Effector memory CD4-positive, alpha-beta T cell (primary cell): ENCODE results near the gene KLHL21.
"Not testable (repeated sequence)": the region's sequence is repeated elsewhere in the genome, so short reads cannot be mapped to it uniquely, and the experiment has no call there.

Experiments used
- DNase-seq, 3 donors: peaks; one replicate each; pipeline ENCODE4 v3.0.0-alpha.2; 2020
- H3K27ac ChIP-seq: 2 replicates; pipeline ENCODE4 v1.7.0; 2013; ENCODE audit warnings: mild to moderate bottlenecking, low read length, moderate library complexity; ENCODE audit not compliant: insufficient read depth, poor library complexity, severe bottlenecking
- H3K27me3 ChIP-seq: replicated peaks from 2 replicates; pipeline ENCODE4 v1.7.0; 2013; ENCODE audit warnings: mild to moderate bottlenecking, low read length; ENCODE audit not compliant: insufficient read depth, control insufficient read depth, poor library complexity, severe bottlenecking
- H3K36me3 ChIP-seq: 2 replicates; pipeline ENCODE4 v1.7.0; 2013; ENCODE audit warnings: mild to moderate bottlenecking, low read length, moderate library complexity; ENCODE audit not compliant: control insufficient read depth, insufficient read depth
- H3K4me1 ChIP-seq: 2 replicates; pipeline ENCODE4 v1.7.0; 2013; ENCODE audit warnings: low read length, mild to moderate bottlenecking; ENCODE audit not compliant: control insufficient read depth, insufficient read depth, poor library complexity, severe bottlenecking
- H3K4me3 ChIP-seq: 2 replicates; pipeline ENCODE4 v1.7.0; 2013; ENCODE audit warnings: low read length, low read depth, mild to moderate bottlenecking; ENCODE audit not compliant: insufficient read depth, poor library complexity, severe bottlenecking
- H3K9me3 ChIP-seq: 2 replicates; pipeline ENCODE4 v1.7.0; 2013; ENCODE audit warnings: mild to moderate bottlenecking, low read length, moderate library complexity; ENCODE audit not compliant: control insufficient read depth

Gene KLHL21

DNA sequence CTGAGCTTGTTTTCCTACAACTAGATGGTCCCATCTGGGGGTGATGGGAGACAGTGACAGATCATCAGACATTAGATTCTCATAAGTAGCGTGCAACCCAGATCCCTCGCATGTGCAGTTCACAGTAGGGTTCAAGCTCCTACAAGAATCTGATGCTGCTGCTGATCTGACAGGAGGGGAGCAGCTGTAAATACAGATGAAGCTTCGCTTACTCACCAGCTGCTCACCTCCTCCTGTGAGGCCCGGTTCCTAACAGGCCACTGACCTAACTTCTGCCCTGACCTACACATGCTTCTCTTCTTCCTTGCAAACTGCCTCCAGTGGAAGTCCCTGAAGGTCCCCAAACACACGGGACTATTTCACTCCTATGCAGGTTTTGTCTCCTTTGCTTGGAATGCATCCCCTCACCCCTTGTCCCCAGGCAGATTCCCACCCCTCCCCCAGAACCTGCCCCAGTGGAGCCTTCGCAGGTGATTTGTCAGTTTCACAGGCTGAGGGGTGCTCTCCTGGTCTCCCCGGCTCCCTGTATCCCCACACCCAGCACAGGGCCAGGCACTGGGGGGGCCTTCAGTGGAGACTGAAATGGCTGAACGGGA lies 28.5 kb downstream of the KLHL21 start:
- Histone ChIP-seq H3K9me3 (no peaks in the 10 kb centered on the region), H3K27me3 (no peaks in the 10 kb centered on the region), H3K36me3 (no peaks in the 10 kb centered on the region), H3K4me1 (peaks cover under 1% of the 10 kb centered on the region), H3K27ac (no peak overlapping the region), H3K4me3 (no peak overlapping the region)
- DNase-seq = no peak

DNA sequence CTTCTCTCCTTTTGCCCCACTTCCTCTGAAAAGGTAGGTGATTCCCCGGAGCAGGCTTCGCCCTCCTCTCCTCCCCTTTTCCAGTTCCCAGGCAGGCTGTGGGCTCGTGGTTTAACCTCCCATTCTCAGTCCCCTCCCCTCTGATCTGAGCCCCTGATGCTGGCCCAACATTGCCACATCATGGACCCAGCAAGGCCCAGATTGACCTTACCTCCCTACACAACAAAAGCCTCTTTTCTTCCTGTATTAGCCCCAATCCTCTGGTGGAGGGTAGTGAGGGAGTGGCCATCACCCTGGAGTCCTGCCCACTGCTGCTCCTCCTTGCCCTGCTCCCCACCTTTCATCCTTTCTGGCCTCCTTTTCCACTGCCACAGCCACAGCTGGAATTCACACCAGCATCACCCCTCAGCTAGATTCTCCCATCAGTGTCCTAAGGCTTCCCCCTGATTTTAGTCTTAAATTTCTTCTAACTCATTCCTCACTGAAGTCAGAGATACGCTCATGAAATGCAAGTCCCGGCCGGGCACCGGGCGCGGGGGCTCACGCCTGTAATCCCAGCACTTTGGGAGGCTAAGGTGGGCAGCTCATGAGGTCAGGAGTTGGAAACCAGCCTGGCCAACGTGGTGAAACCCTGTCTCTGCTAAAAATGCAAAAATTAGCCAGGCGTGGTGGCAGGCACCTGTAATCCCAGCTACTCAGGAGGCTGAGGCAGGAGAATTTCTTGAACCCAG lies 29.9 kb downstream of the KLHL21 start:
- Histone ChIP-seq H3K4me1 (no peaks in the 10 kb centered on the region), H3K27me3 (no peaks in the 10 kb centered on the region), H3K36me3 (no peaks in the 10 kb centered on the region), H3K9me3 (no peaks in the 10 kb centered on the region), H3K4me3 (no peak overlapping the region), H3K27ac (no peak overlapping the region)
- DNase-seq = no peak

DNA sequence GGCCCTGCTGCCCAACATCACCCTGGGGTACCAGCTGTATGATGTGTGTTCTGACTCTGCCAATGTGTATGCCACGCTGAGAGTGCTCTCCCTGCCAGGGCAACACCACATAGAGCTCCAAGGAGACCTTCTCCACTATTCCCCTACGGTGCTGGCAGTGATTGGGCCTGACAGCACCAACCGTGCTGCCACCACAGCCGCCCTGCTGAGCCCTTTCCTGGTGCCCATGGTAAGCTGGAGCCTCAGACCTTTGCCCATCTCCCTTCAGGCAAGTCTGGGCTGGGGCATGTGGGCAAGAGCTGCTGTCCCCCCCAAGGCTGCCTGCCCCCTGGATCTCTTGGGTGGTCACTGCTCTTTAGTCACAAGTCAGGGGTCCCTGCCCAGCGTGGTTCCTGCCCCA lies 31.7 kb downstream of the KLHL21 start:
- no peak for DNase-seq
- no peak overlapping the region for H3K27ac ChIP-seq
- H3K36me3 ChIP-seq = no peaks in the 10 kb centered on the region
- no peaks in the 10 kb centered on the region for H3K9me3 ChIP-seq
- no peaks in the 10 kb centered on the region for H3K4me1 ChIP-seq
- H3K4me3 ChIP-seq = no peak overlapping the region
- H3K27me3 ChIP-seq = no peaks in the 10 kb centered on the region

DNA sequence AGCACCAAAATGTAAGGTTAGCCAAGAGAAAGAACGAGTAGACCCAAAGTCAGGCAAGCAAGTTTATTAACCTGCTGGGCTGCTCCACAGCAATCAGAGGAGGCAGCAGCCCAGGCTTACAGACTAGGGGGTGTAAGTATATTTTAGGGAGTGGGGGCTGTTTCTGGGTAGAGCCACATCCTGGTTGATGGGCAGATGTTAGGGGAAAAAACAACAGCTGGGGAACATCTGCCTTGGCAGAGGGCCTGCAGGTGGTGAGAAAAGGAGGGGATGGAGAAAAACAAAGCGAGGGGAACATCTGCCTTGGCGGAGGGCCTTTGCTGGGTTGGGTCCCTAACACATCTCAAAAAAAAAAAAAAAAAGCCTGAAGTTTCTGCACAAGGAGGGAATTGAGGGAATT lies 32.6 kb downstream of the KLHL21 start:
- no peak overlapping the region for H3K27ac ChIP-seq
- no peaks in the 10 kb centered on the region for H3K27me3 ChIP-seq
- no peaks in the 10 kb centered on the region for H3K4me1 ChIP-seq

DNA sequence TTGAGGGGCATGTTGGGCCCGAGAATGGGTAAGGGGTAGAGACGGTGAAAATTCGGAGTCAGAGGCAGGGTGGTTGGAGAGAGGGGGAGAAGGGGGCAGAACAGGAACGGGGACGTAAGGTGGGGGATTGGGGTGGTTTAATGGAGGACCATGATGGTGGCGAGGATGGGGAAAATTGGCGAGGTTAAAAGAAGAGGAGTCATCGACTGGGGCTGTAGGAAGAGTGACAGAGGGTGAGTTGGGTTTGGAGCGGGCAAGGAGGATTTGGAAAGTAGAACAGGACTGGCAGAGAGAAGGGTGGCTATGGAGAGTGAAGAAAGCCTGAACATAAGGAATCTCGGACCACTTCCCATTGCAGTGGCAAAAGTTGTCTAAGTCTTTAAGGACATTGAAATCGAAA lies 33.6 kb downstream of the KLHL21 start:
- no peaks in the 10 kb centered on the region for H3K27me3 ChIP-seq
- no peak overlapping the region for H3K27ac ChIP-seq
- no peak for DNase-seq
- H3K9me3 ChIP-seq = no peaks in the 10 kb centered on the region
- no peaks in the 10 kb centered on the region for H3K36me3 ChIP-seq
- H3K4me3 ChIP-seq = no peak overlapping the region
- no peaks in the 10 kb centered on the region for H3K4me1 ChIP-seq

More for the DNA sequence above, 32.6 kb downstream of the KLHL21 start:
- no peaks in the 10 kb centered on the region for H3K9me3 ChIP-seq
- H3K4me3 ChIP-seq = no peak overlapping the region
- no peaks in the 10 kb centered on the region for H3K36me3 ChIP-seq
- no peak for DNase-seq

DNA sequence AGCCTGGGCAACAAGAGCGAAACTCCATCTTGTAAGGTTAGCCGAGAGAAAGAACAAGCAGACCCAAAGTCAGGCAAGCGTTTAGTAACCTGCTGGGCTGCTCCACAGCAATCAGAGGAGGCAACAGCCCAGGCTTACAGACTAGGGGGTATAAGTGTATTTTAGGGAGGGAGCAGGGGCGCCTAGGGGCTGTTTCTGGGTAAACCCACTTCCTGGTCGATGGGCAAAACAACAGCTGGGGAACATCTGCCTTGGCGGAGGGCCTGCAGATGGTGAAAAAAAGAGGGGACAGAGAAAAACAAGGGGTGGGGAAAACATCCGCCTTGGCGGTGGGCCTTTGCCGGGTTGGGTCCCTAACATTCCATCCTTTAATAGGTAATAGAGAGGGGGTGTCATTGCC lies 42.4 kb downstream of the KLHL21 start:
- DNase-seq = no peak
- H3K27me3 ChIP-seq = no peaks in the 10 kb centered on the region
- no peak overlapping the region for H3K27ac ChIP-seq
- H3K36me3 ChIP-seq = no peaks in the 10 kb centered on the region
- H3K4me1 ChIP-seq = no peaks in the 10 kb centered on the region
- H3K4me3 ChIP-seq = no peak overlapping the region
- no peaks in the 10 kb centered on the region for H3K9me3 ChIP-seq

DNA sequence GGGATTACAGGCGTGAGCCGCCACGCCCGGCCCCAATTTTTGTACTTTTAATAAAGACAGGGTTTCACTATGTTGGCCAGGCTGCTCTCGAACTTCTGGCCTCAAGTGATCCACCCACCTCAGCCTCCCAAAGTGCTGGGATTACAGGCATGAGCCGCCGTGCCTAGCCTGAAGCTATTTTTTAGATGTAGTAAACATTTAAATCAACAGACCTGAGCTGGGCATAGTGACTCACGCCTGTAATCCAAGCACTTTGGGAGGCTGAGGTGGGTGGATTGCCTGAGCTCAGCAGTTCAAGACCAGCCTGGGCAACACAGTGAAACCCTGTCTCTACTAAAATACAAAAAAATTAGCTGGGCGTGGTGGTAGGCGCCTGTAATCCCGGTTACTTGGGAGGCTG lies 43.5 kb downstream of the KLHL21 start:
- not testable (repeated sequence) for H3K27ac ChIP-seq, DNase-seq, H3K4me3 ChIP-seq, H3K9me3 ChIP-seq, H3K36me3 ChIP-seq, H3K4me1 ChIP-seq, H3K27me3 ChIP-seq

DNA sequence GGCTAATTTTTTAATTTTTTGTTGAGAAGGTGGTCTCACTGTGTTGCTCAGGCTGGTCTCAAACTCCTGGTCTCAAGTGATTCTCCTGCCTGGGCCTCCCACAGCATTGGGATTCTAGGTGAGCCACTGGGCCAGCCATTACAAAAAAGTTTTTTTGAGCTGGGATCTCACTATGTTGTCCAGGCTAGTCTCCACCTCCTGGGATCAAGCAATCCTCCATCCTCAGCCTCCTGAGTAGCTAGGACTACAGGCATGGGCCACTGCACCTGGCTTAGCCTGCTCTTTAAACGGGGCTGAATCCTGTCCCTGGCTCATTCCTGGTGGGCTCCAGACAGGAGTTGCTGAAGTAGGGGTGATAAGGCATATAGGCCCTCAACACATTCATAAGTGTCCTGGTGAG lies 45.1 kb downstream of the KLHL21 start:
- H3K9me3 ChIP-seq = no peaks in the 10 kb centered on the region
- no peaks in the 10 kb centered on the region for H3K27me3 ChIP-seq
- DNase-seq = no peak

DNA sequence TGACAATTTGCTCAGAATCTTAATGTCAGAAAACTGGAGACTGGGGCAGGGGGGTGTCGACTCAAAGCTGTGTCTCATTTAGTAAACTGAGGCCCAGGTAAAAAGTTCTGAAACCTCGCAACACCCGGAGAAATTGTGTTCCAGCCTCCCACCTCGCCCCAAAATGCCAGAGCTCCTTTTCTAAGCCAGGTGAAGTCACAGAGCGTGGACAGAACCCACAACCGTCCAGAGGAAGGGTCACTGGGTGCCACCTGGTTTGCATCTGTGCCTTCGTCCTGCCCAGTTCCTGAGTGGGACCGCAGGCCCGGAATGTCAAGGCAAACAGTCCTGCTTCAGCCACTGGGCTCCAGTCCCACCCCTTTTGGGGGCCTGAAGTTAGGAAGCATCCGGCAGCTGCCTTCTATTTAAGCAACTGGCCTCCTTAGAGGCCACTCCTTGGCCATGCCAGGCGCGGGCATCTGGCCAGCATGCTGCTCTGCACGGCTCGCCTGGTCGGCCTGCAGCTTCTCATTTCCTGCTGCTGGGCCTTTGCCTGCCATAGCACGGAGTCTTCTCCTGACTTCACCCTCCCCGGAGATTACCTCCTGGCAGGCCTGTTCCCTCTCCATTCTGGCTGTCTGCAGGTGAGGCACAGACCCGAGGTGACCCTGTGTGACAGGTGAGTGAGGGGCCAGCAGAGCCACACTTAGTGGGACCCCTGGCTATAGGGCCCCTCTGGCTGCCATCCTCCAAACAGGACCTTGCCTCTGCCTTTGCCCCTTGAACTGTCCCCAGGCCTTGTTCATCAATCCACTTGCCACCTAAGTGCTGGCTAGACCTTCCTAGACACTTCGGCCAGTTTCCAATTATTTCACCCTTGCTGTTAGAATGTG lies 47.5 kb downstream of the KLHL21 start, which contains the start of gene TAS1R1:
TAS1R1 (plus strand) TSS at position 401 of the 872 bp plus-strand sequence; CDS start at position 468, 67 bp downstream.
- Histone ChIP-seq H3K36me3 (peaks cover 3% of the 10 kb centered on the region), H3K9me3 (no peaks in the 10 kb centered on the region), H3K4me3 (peak within 1 kb of the TSS; percentile 82), H3K4me1 (peaks cover 13% of the 10 kb centered on the region), H3K27me3 (no peaks in the 10 kb centered on the region), H3K27ac (peak within 1 kb of the TSS; percentile 89)
- no peak for DNase-seq

More for the DNA sequence above, 45.1 kb downstream of the KLHL21 start:
- Histone ChIP-seq H3K27ac (no peak overlapping the region), H3K4me1 (peaks cover 13% of the 10 kb centered on the region), H3K36me3 (no peaks in the 10 kb centered on the region), H3K4me3 (no peak overlapping the region)
